ENCODE data around the gene ACYP1. TPM values are rescaled to one million over a fixed set of nuclear protein-coding genes. Genes with fewer than 3 reads are reported as not detected.

The ACYP1 gene
- total RNA-seq, 1 donor from 2014 or later: 35.9 TPM

DNA sequence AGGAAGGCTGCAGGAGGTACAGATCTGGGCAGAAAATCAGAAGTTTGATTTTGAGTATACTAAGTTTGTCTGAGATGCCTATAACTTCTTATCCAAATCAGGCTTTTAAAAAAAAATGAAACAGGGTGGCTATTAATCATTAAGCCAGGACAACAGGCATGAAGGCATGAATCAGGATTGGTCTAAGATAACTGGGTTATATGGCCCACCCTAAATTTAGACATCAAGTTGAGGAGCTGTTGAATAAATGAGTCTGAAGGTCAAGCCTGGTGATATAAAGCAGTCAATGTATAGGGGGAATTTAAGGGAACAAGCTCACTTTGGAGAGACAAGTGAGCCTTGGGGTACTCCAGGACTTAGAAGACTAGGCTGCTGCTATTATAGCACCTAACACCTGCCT is 34.4 kb upstream of the ACYP1 start:
- peaks cover 16% of the 10 kb centered on the region for H3K36me3 Mint-ChIP-seq (ENCODE audit: low read depth)
- H3K9me3 Mint-ChIP-seq: no peaks in the 10 kb centered on the region
- H3K27me3 Mint-ChIP-seq (ENCODE audit: low read depth): no peaks in the 10 kb centered on the region
- no peak overlapping the region for H3K27ac Mint-ChIP-seq (ENCODE audit: unreplicated experiment)
- TF ChIP-seq, protein P1, sequence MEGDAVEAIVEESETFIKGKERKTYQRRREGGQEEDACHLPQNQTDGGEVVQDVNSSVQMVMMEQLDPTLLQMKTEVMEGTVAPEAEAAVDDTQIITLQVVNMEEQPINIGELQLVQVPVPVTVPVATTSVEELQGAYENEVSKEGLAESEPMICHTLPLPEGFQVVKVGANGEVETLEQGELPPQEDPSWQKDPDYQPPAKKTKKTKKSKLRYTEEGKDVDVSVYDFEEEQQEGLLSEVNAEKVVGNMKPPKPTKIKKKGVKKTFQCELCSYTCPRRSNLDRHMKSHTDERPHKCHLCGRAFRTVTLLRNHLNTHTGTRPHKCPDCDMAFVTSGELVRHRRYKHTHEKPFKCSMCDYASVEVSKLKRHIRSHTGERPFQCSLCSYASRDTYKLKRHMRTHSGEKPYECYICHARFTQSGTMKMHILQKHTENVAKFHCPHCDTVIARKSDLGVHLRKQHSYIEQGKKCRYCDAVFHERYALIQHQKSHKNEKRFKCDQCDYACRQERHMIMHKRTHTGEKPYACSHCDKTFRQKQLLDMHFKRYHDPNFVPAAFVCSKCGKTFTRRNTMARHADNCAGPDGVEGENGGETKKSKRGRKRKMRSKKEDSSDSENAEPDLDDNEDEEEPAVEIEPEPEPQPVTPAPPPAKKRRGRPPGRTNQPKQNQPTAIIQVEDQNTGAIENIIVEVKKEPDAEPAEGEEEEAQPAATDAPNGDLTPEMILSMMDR (conservative IDR thresholded peaks at IDR 0.05): no peak
- H3K4me1 Mint-ChIP-seq: peaks cover 4% of the 10 kb centered on the region
- no peak for DNase-seq (ENCODE audit: low read depth, low spot score)
- no peak overlapping the region for H3K4me3 Mint-ChIP-seq

DNA sequence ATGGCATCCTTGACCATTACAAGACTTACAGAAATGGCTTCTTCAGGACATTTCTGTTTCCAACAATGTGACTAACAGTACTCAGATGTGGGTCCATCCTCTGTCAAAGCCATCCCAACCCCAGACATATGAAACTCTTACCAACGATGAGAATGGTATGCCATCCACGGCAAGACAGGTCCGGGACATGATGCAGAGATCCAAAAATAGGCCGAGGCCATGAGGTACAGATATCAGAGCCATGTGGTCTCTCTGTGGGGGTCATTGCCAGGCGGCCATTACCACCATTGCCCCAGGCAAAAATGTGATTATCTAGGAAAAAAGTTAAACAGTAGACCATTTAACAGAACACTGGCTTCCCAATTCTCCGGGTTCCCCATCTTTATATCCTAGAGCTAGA is 33.1 kb upstream of the ACYP1 start:
- Mint-ChIP-seq H3K27ac (ENCODE audit: unreplicated experiment) (no peak overlapping the region), H3K4me1 (peaks cover 4% of the 10 kb centered on the region), H3K36me3 (ENCODE audit: low read depth) (peaks cover 12% of the 10 kb centered on the region), H3K4me3 (no peak overlapping the region), H3K9me3 (no peaks in the 10 kb centered on the region), H3K27me3 (ENCODE audit: low read depth) (no peaks in the 10 kb centered on the region)
- DNase-seq (ENCODE audit: low read depth, low spot score): no peak
- TF ChIP-seq, protein P1 (conservative IDR thresholded peaks at IDR 0.05): no peak

DNA sequence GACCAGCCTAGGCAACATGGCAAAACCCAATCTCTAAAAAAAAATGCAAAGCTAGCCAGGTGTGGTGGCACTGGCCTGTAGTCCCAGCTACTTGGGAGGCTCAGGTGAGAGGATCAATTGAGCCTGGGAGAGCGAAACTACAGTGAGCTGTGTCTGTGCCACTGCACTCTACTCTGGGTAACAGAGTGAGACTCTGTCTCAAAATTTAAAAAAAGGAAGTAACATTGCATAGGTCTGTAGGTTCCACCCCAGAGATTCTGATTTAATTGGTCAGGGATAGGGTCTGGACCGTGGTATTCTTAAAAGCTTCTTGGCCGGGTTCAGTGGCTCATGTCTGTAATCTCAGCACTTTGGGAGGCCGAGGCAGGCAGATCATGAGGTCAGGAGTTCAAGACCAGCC is 31.9 kb upstream of the ACYP1 start:
- no peak overlapping the region for H3K27ac Mint-ChIP-seq (ENCODE audit: unreplicated experiment)
- no peaks in the 10 kb centered on the region for H3K4me1 Mint-ChIP-seq
- H3K36me3 Mint-ChIP-seq (ENCODE audit: low read depth): peaks cover 12% of the 10 kb centered on the region
- H3K27me3 Mint-ChIP-seq (ENCODE audit: low read depth): no peaks in the 10 kb centered on the region
- no peaks in the 10 kb centered on the region for H3K9me3 Mint-ChIP-seq
- TF ChIP-seq, protein P1 (conservative IDR thresholded peaks at IDR 0.05): no peak
- no peak for DNase-seq (ENCODE audit: low read depth, low spot score)
- H3K4me3 Mint-ChIP-seq: no peak overlapping the region

DNA sequence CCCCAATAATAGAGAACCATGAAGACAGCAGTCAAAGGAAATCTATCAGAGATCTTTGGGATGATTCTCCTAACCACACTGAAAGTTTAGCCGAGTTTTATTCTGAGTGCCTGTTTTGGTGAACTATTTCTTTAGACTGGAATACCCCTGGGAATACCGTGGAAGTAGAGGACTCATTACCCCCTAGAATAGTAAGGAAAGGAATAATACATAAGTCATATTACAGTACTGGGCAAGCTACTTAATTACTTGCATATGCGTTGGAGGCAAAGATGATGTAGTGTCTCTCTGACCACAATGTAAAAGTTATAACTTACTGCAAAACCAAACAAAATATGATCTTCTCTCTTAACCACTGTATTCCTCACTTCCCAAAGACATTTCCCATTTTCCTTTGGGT is 31.1 kb upstream of the ACYP1 start:
- TF ChIP-seq, protein P1 (conservative IDR thresholded peaks at IDR 0.05): no peak
- DNase-seq (ENCODE audit: low read depth, low spot score): no peak
- no peaks in the 10 kb centered on the region for H3K27me3 Mint-ChIP-seq (ENCODE audit: low read depth)
- H3K9me3 Mint-ChIP-seq: no peaks in the 10 kb centered on the region
- H3K36me3 Mint-ChIP-seq (ENCODE audit: low read depth): peaks cover 12% of the 10 kb centered on the region
- H3K27ac Mint-ChIP-seq (ENCODE audit: unreplicated experiment): no peak overlapping the region
- H3K4me3 Mint-ChIP-seq: no peak overlapping the region
- H3K4me1 Mint-ChIP-seq: no peaks in the 10 kb centered on the region

DNA sequence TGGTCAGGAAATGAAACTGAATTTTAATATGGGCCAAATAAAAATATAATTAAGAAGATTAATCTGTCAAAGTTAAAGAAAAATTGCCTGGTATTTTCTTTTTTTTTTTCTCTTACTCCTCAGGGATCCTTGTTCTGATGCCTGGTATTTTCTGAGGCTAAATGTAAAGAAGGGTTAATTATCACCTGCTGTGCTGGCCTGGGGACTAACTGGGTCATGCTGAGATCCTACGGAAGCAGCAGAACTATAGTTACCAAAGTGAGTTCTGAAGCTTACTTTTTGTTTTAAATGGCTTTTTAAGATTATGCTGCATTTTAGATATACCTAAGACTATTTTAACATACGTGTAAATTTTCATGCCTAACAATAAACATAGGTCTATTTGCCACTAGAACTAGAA is 28.9 kb upstream of the ACYP1 start:
- TF ChIP-seq, protein P1 (conservative IDR thresholded peaks at IDR 0.05): no peak
- Mint-ChIP-seq H3K27me3 (ENCODE audit: low read depth) (no peaks in the 10 kb centered on the region), H3K27ac (ENCODE audit: unreplicated experiment) (no peak overlapping the region), H3K9me3 (no peaks in the 10 kb centered on the region), H3K4me3 (no peak overlapping the region), H3K4me1 (no peaks in the 10 kb centered on the region), H3K36me3 (ENCODE audit: low read depth) (peaks cover 5% of the 10 kb centered on the region)
- DNase-seq (ENCODE audit: low read depth, low spot score): no peak

DNA sequence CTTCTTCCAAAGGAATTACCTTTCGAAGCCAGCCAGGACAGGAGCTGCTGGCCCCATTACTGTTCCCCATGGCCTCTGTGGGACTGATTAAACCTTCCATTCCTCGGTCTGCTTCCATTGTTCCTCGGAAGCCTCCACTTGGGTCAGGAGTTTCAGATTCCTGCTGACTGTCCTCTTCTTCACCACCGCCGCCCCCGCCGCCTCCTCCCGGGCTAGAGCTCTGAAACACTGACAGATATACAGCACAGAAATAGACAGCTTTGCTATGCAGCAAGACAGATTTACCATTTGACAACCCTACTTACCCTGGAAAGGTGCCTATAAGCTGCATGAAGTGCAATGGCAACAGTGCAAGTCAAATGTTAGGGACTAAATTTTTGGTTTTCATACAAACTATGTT is 27.4 kb upstream of the ACYP1 start:
- TF ChIP-seq, protein P1 (conservative IDR thresholded peaks at IDR 0.05): no peak
- no peak overlapping the region for H3K4me3 Mint-ChIP-seq
- H3K27me3 Mint-ChIP-seq (ENCODE audit: low read depth): no peaks in the 10 kb centered on the region
- H3K9me3 Mint-ChIP-seq: no peaks in the 10 kb centered on the region
- peaks cover 5% of the 10 kb centered on the region for H3K36me3 Mint-ChIP-seq (ENCODE audit: low read depth)
- no peak for DNase-seq (ENCODE audit: low read depth, low spot score)
- H3K4me1 Mint-ChIP-seq: no peaks in the 10 kb centered on the region
- H3K27ac Mint-ChIP-seq (ENCODE audit: unreplicated experiment): no peak overlapping the region
